Right kidney (tissue), 1 donor: ENCODE results near the gene B3GAT3.
A peak's percentile ranks its signal among the peaks of the same experiment; 100 is the strongest.
"Not testable (repeated sequence)": the region's sequence is repeated elsewhere in the genome, so short reads cannot be mapped to it uniquely, and the experiment has no call there.

Source experiments
- DNase-seq: peaks from one replicate; pipeline ENCODE4 v3.0.0-alpha.2; 2016

Gene B3GAT3

GRCh38 chr11:62579252-62579651 is 42.5 kb downstream of the B3GAT3 start:
- DNase-seq, result no peak

GRCh38 chr11:62578541-62578940 is 43.2 kb downstream of the B3GAT3 start:
- DNase-seq, result no peak

GRCh38 chr11:62577046-62577714 is 44.6 kb downstream of the B3GAT3 start:
- DNase-seq, result no peak

GRCh38 chr11:62575837-62576236 is 45.9 kb downstream of the B3GAT3 start:
- no peak for DNase-seq

GRCh38 chr11:62575156-62575555 is 46.6 kb downstream of the B3GAT3 start:
- DNase-seq, result no peak

GRCh38 chr11:62574363-62575071 is 47.3 kb downstream of the B3GAT3 start:
- no peak for DNase-seq

GRCh38 chr11:62573592-62574362 is 48.0 kb downstream of the B3GAT3 start, which contains the start of gene EEF1G:
TSS of gene EEF1G (minus strand) at chr11:62573891. CDS start at chr11:62573842, 49 bp downstream.
- peak; percentile 97 for DNase-seq

- no peak for DNase-seq
Measured at GRCh38 chr11:62573006-62573591, 48.7 kb downstream of the B3GAT3 start.

- no peak for DNase-seq
Measured at GRCh38 chr11:62572431-62572830, 49.4 kb downstream of the B3GAT3 start.

GRCh38 chr11:62571493-62571892 is 50.3 kb downstream of the B3GAT3 start:
- DNase-seq, result not testable (repeated sequence)

- not testable (repeated sequence) for DNase-seq
Measured at GRCh38 chr11:62570903-62571302, 50.9 kb downstream of the B3GAT3 start.

GRCh38 chr11:62569611-62570010 is 52.2 kb downstream of the B3GAT3 start:
- DNase-seq, result no peak

GRCh38 chr11:62567018-62567633 is 54.7 kb downstream of the B3GAT3 start:
- no peak for DNase-seq

GRCh38 chr11:62566247-62566646 is 55.5 kb downstream of the B3GAT3 start:
- DNase-seq, result no peak
